Stomach (tissue), 9 donors: ENCODE measurements around the gene MOB3C. TPM values are rescaled to one million over a fixed set of nuclear protein-coding genes. Genes with fewer than 3 reads are reported as not detected.
A peak's percentile ranks its signal among the peaks of the same experiment; 100 is the strongest.

Source experiments
- DNase-seq, 2 donors: peaks; one replicate each; pipeline versions ENCODE4 v3.0.0 to v3.0.0-alpha.2; 2013 to 2019
- H3K27ac ChIP-seq, 5 donors: fragments of 200-600 bp in 4 of 5; sonication (generic) in 4 of 5; one replicate each; pipeline ENCODE4 v1.5.1; 2013 to 2019; ENCODE audit warnings: mild to moderate bottlenecking in 1 of 5, moderate library complexity in 1 of 5
- H3K27me3 ChIP-seq, 3 donors: fragments of 200-600 bp; sonication (generic); one replicate each; pipeline ENCODE4 v1.5.1; 2017 to 2019; ENCODE audit warnings: mixed run types in 1 of 3
- H3K36me3 ChIP-seq, 4 donors: fragments of 200-600 bp; sonication (generic); 1 replicate in 3 of 4; 2 replicates in 1 of 4; pipeline ENCODE4 v1.5.1; 2016 to 2019
- H3K4me1 ChIP-seq, 4 donors: fragments of 200-600 bp; sonication (generic); one replicate each; pipeline ENCODE4 v1.5.1; 2016 to 2019
- H3K4me3 ChIP-seq, 4 donors: fragments of 200-600 bp; sonication (generic) in 3 of 4; one replicate each; pipeline ENCODE4 v1.5.1; 2016 to 2019; ENCODE audit warnings: mild to moderate bottlenecking in 1 of 4
- H3K9me3 ChIP-seq, 4 donors: fragments of 200-600 bp; sonication (generic); one replicate each; pipeline ENCODE4 v1.5.1; 2016 to 2019
- EP300 ChIP-seq: sonication (generic); formaldehyde crosslinking; IDR thresholded peaks from one replicate; pipeline ENCODE4 v1.6.1; 2017; ENCODE audit warnings: antibody characterized with exemption
- POLR2A ChIP-seq, 4 donors: fragments of 450-650 bp; IDR thresholded peaks; one replicate each; pipeline ENCODE4 v1.6.1; 2016; ENCODE audit warnings: antibody characterized with exemption in 4 of 4, control low read depth in 2 of 4, mild to moderate bottlenecking in 1 of 4, moderate library complexity in 1 of 4
- POLR2AphosphoS5 ChIP-seq, 3 donors: sonication (generic); formaldehyde crosslinking; IDR thresholded peaks; one replicate each; pipeline ENCODE4 v1.6.1; 2016; ENCODE audit warnings: antibody characterized with exemption in 3 of 3
- WGBS, 5 donors: extraction: QIAGEN DNeasy Blood & Tissue Kit in 3 of 5; methylation state at CpG; one replicate each; pipeline versions ENCODE4 v1.1.5 to v1.1.7; 2013 to 2018; 5-methylcytosine and 5-hydroxymethylcytosine counted together
- intact Hi-C: fragments of 100-400 bp; cut with DNase I; formaldehyde crosslinking; loops from one replicate; pipeline ENCODE4 v1.15.1; 2023; ENCODE audit warnings: low total_unique reads
- polyA plus RNA-seq, 3 donors: library from polyadenylated mRNA; stranded (reverse); fragments of 200-250 nt; gene quantifications; one replicate each; pipeline ENCODE4 v1.2.3, GENCODE V29; 2013
- total RNA-seq, 5 donors: library from RNA; depleted of rRNA; stranded (reverse); fragments of >200 nt; gene quantifications; one replicate each; pipeline versions ENCODE4 v1.1.0 to v1.2.3, GENCODE V29; 2014 to 2016
- TF ChIP-seq, protein P1 (sequence below), 7 experiments: fragments of 450-650 bp in 4 of 7; fragments of 200-600 bp in 3 of 7; sonication (generic) in 3 of 7; IDR thresholded peaks; one replicate each; pipeline ENCODE4 v1.5.1; 2016 to 2019; ENCODE audit warnings: antibody characterized with exemption in 7 of 7, control low read depth in 2 of 7, mild to moderate bottlenecking in 1 of 7
- donor health status: healthy with polysubstance abuse.
- donor health status: Bipolar disorder and iron deficiency.
- donor health status: healthy.

Gene MOB3C
- total and polyA plus RNA-seq, 8 donors: 8.4 to 27.2 (median 11.8) TPM

DNA sequence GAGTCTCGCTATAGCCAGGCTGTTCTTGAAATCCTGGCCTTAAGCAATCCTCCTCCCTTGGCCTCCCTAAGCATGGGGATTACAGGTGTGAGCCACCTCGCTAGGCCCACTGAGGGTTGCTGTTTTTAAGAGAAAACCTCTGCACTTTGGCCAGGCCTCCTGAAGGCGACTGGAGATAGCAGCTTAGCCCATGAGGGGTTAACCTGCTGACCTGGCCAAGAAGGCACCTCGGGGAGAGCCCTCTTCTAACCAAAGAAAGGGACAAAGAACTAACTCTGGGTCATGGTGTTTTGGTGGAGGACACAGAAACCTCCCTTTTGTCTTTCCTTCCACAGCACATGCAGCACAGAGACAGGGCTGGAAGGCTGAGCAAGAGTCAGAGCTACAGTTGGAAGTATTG, 47.5 kb downstream of the MOB3C start:
- DNase-seq: no peak
- 70 to 83% (median 83%) methylated on average over 3 to 4 of the region's 4 CpGs for WGBS, 5 donors
- H3K36me3 ChIP-seq: peaks cover 20 to 98% (median 89%) of the 10 kb centered on the region in 4 donors

GRCh38 chr1:46568461-46568891, 48.1 kb downstream of the MOB3C start:
- Histone ChIP-seq H3K27me3 (no peaks in the 10 kb centered on the region), H3K4me1 (peaks cover 0 to 12% (median 5%) of the 10 kb centered on the region in 4 donors), H3K36me3 (peaks cover 20 to 97% (median 90%) of the 10 kb centered on the region in 4 donors), H3K27ac (no peak overlapping the region), H3K9me3 (no peaks in the 10 kb centered on the region), H3K4me3 (no peak overlapping the region)
- intact Hi-C loops: no loop called here
- TF ChIP-seq POLR2AphosphoS5 (IDR thresholded peaks at IDR 0.05): no peak
- no peak for TF ChIP-seq POLR2A (IDR thresholded peaks at IDR 0.05)
- WGBS, 5 donors: 89 to 92% (median 91%) methylated on average over 6 of the region's 6 CpGs
- DNase-seq: no peak

More for the DNA sequence above, 47.5 kb downstream of the MOB3C start:
- no peak for TF ChIP-seq POLR2A (IDR thresholded peaks at IDR 0.05)
- TF ChIP-seq, protein P1, sequence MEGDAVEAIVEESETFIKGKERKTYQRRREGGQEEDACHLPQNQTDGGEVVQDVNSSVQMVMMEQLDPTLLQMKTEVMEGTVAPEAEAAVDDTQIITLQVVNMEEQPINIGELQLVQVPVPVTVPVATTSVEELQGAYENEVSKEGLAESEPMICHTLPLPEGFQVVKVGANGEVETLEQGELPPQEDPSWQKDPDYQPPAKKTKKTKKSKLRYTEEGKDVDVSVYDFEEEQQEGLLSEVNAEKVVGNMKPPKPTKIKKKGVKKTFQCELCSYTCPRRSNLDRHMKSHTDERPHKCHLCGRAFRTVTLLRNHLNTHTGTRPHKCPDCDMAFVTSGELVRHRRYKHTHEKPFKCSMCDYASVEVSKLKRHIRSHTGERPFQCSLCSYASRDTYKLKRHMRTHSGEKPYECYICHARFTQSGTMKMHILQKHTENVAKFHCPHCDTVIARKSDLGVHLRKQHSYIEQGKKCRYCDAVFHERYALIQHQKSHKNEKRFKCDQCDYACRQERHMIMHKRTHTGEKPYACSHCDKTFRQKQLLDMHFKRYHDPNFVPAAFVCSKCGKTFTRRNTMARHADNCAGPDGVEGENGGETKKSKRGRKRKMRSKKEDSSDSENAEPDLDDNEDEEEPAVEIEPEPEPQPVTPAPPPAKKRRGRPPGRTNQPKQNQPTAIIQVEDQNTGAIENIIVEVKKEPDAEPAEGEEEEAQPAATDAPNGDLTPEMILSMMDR (IDR thresholded peaks at IDR 0.05): no peak
- no peak for TF ChIP-seq POLR2AphosphoS5 (IDR thresholded peaks at IDR 0.05)
- no peak for TF ChIP-seq EP300
- no peak overlapping the region for H3K4me3 ChIP-seq
- intact Hi-C loops: no loop called here
- no peaks in the 10 kb centered on the region for H3K27me3 ChIP-seq
- peak overlapping the region in 1 of 5 donors; percentile 36 for H3K27ac ChIP-seq
- H3K9me3 ChIP-seq: no peaks in the 10 kb centered on the region
- H3K4me1 ChIP-seq: peaks cover 0 to 12% (median 5%) of the 10 kb centered on the region in 4 donors

- Histone ChIP-seq H3K27ac (no peak overlapping the region), H3K36me3 (peaks cover 48 to 99% (median 99%) of the 10 kb centered on the region in 4 donors), H3K4me3 (no peak overlapping the region), H3K9me3 (no peaks in the 10 kb centered on the region), H3K4me1 (no peaks in the 10 kb centered on the region), H3K27me3 (no peaks in the 10 kb centered on the region)
- TF ChIP-seq, protein P1 (IDR thresholded peaks at IDR 0.05): no peak
- TF ChIP-seq POLR2A (IDR thresholded peaks at IDR 0.05) (no peak), EP300 (no peak), POLR2AphosphoS5 (IDR thresholded peaks at IDR 0.05) (no peak)
- WGBS, 5 donors: 86 to 93% (median 88%) methylated on average over 4 of the region's 4 CpGs
- intact Hi-C loops: no loop called here
- no peak for DNase-seq
Observed at GRCh38 chr1:46563341-46563740, 53.3 kb downstream of the MOB3C start.

- TF ChIP-seq EP300 (no peak), POLR2AphosphoS5 (IDR thresholded peaks at IDR 0.05) (no peak), POLR2A (IDR thresholded peaks at IDR 0.05) (no peak)
- TF ChIP-seq, protein P1 (IDR thresholded peaks at IDR 0.05): no peak
- Histone ChIP-seq H3K4me3 (no peak overlapping the region), H3K36me3 (peaks cover 47 to 99% (median 98%) of the 10 kb centered on the region in 4 donors), H3K9me3 (no peaks in the 10 kb centered on the region), H3K27ac (no peak overlapping the region), H3K27me3 (no peaks in the 10 kb centered on the region), H3K4me1 (no peaks in the 10 kb centered on the region)
- DNase-seq: no peak
- intact Hi-C loops: no loop called here
- WGBS, 5 donors: 88 to 94% (median 92%) methylated on average over 8 to 15 of the region's 15 CpGs
Observed at GRCh38 chr1:46562498-46562897, 54.1 kb downstream of the MOB3C start.

DNA sequence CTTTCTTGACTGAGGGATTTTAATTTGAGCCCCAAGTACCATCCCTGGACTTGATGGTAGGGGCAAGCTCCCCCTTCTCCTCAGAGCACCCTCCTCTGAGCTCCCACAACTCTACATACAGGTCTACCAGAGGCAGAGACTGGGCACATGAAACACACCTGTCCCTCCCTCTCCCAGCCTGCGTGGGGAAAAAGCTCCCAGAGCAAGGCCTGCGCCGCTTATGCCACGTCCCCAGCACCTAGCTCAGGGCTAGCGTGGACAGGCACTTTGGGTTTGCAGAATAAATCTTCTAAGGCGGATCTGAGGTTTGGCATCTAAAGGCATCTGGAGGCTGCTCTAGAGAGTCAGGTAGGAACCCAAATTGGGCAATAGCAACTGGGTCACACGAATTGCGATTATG, 57.6 kb downstream of the MOB3C start:
- Histone ChIP-seq H3K36me3 (peaks cover 41 to 68% (median 67%) of the 10 kb centered on the region in 4 donors), H3K27me3 (no peaks in the 10 kb centered on the region), H3K4me1 (no peaks in the 10 kb centered on the region), H3K27ac (no peak overlapping the region), H3K9me3 (no peaks in the 10 kb centered on the region), H3K4me3 (no peak overlapping the region)
- intact Hi-C loops: no loop called here
- 93 to 99% (median 94%) methylated on average over 8 of the region's 8 CpGs for WGBS, 5 donors
- DNase-seq: no peak
- TF ChIP-seq POLR2A (IDR thresholded peaks at IDR 0.05): no peak
- no peak for TF ChIP-seq POLR2AphosphoS5 (IDR thresholded peaks at IDR 0.05)
- TF ChIP-seq EP300: no peak
- TF ChIP-seq, protein P1 (IDR thresholded peaks at IDR 0.05): no peak
